Motor neuron (in vitro differentiated cells): ENCODE results near the gene DAPK2. TPM values are rescaled to one million over a fixed set of nuclear protein-coding genes. Genes with fewer than 3 reads are reported as not detected.

Experiments
- ATAC-seq, 8 experiments: fragments of 200-7000 bp; cut with Tn5 transposase; replicated peaks in 6 of 8; 2 replicates each; pipeline ENCODE4 v1.8.0; 2021; ENCODE audit warnings: mild to moderate bottlenecking in 8 of 8, moderate library complexity in 8 of 8
- H3K27ac ChIP-seq, 2 donors: fragments of 250-450 bp; sonication (Bioruptor Pico); 2 replicates each; pipeline ENCODE4 v1.9.0; 2021; ENCODE audit warnings: antibody characterized with exemption in 2 of 2, mild to moderate bottlenecking in 2 of 2, moderate library complexity in 1 of 2
- H3K4me1 ChIP-seq, 2 donors: fragments of 250-450 bp; sonication (Bioruptor Pico); replicated peaks in 1 of 2; 2 replicates each; pipeline ENCODE4 v1.6.1; 2021; ENCODE audit warnings: antibody characterized with exemption in 2 of 2, mild to moderate bottlenecking in 2 of 2, moderate library complexity in 1 of 2
- H3K4me3 ChIP-seq, 5 donors: fragments of 250-450 bp; sonication (Bioruptor Pico); 2 replicates each; pipeline ENCODE4 v1.9.0; 2021; ENCODE audit warnings: antibody characterized with exemption in 5 of 5, mild to moderate bottlenecking in 5 of 5, moderate library complexity in 4 of 5
- WGBS, 10 experiments: fragments of 450-650 bp; shearing (Covaris generic); methylation state at CpG; one replicate each; pipeline ENCODE4 v1.0.0; 2022; 5-methylcytosine and 5-hydroxymethylcytosine counted together
- in situ Hi-C, 9 experiments: fragments of 400-800 bp; cut with MboI; loops; one replicate each; pipeline ENCODE4 v1.15.0; 2021; ENCODE audit warnings: low sequenced_read_pairs in 9 of 9, low pct_unique_long_range_greater_than_20kb in 2 of 9; ENCODE audit not compliant: unreplicated experiment in 9 of 9
- total RNA-seq, 8 experiments: library from RNA; unstranded; fragments of 300-600 nt; gene quantifications; 2 replicates each; pipeline versions ENCODE4 v1.2.3 to v1.2.4, GENCODE V29; 2022

DAPK2 gene
- total RNA-seq, 8 experiments from 2014 or later, result 0.22 to 20.8 (median 1.5) TPM

- in situ Hi-C loops, result loop anchor here in 3 of 9 experiments (25.0 kb wide), 1 partner anchor 131 kb away; no protein-coding TSS in a partner anchor
- Histone ChIP-seq H3K4me3 (no peak overlapping the region), H3K27ac (no peak overlapping the region), H3K4me1 (peaks cover 16 to 22% of the 10 kb centered on the region in 2 donors)
- peak in 2 of 8 experiments; percentile 31 to 43 for ATAC-seq
- WGBS, 10 experiments, result 62 to 100% (median 85%) methylated on average over 1 to 9 of the region's 11 CpGs; no CpG with 5 or more reads in 2 of the 10 experiments
Observed at GRCh38 chr15:63892794-63893441, 153.4 kb downstream of the DAPK2 start.

GRCh38 chr15:63891768-63892133 lies 154.5 kb downstream of the DAPK2 start:
- WGBS, 10 experiments, result 0 to 76% (median 58%) methylated on average over 1 to 3 of the region's 3 CpGs; no CpG with 5 or more reads in 4 of the 10 experiments

GRCh38 chr15:63891079-63891767 lies 155.1 kb downstream of the DAPK2 start:
- Histone ChIP-seq H3K27ac (no peak overlapping the region), H3K4me1 (peaks cover 7 to 12% of the 10 kb centered on the region in 2 donors), H3K4me3 (no peak overlapping the region)
- in situ Hi-C loops, result loop anchor here in 3 of 9 experiments (25.0 kb wide), 1 partner anchor 129 kb away; no protein-coding TSS in a partner anchor
- 0 to 63% (median 40%) methylated on average over 1 to 6 of the region's 8 CpGs; no CpG with 5 or more reads in 2 of the 10 experiments for WGBS, 10 experiments
- peak in 5 of 8 experiments; percentile 53 to 96 (median 95) for ATAC-seq

More at GRCh38 chr15:63891768-63892133, 154.5 kb downstream of the DAPK2 start:
- no peak overlapping the region for H3K4me3 ChIP-seq
- no peak overlapping the region for H3K27ac ChIP-seq
- ATAC-seq, result peak in 4 of 8 experiments; percentile 47 to 84 (median 78)
- in situ Hi-C loops, result loop anchor here in 3 of 9 experiments (25.0 kb wide), 1 partner anchor 129 kb away; no protein-coding TSS in a partner anchor
- H3K4me1 ChIP-seq, result peaks cover 12 to 18% of the 10 kb centered on the region in 2 donors

DNA sequence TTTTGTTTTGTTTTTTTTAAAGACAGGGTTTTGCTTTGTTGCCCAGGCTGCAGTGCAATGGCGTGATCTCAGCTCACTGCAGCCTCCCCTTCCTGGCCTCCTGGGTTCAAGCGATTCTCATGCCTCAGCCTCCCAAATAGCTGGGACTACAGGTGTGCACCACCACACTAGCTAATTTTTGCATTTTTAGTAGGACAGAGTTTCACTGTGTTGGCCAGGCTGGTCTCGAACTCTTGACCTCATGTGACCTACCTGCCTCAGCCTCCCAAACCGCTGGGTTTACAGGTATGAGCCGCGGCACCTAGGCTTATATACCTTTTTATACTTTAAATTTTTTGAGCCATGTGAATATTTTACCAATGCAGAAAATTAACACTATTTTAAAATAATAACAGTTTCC lies 155.7 kb downstream of the DAPK2 start:
- WGBS, 10 experiments, result 54 to 96% (median 86%) methylated on average over 2 to 6 of the region's 6 CpGs; no CpG with 5 or more reads in 1 of the 10 experiments
- Histone ChIP-seq H3K27ac (no peak overlapping the region), H3K4me3 (no peak overlapping the region), H3K4me1 (peaks cover 7 to 11% of the 10 kb centered on the region in 2 donors)
- no peak for ATAC-seq
- in situ Hi-C loops, result loop anchor here in 3 of 9 experiments (25.0 kb wide), 1 partner anchor 128 kb away; no protein-coding TSS in a partner anchor

GRCh38 chr15:63889831-63890230 lies 156.5 kb downstream of the DAPK2 start:
- ATAC-seq, result no peak
- 40 to 94% (median 67%) methylated on average over 1 to 4 of the region's 5 CpGs; no CpG with 5 or more reads in 5 of the 10 experiments for WGBS, 10 experiments
- Histone ChIP-seq H3K27ac (no peak overlapping the region), H3K4me3 (no peak overlapping the region), H3K4me1 (peaks cover 7 to 11% of the 10 kb centered on the region in 2 donors)
- in situ Hi-C loops, result loop anchor here in 3 of 9 experiments (25.0 kb wide), 1 partner anchor 128 kb away; no protein-coding TSS in a partner anchor

DNA sequence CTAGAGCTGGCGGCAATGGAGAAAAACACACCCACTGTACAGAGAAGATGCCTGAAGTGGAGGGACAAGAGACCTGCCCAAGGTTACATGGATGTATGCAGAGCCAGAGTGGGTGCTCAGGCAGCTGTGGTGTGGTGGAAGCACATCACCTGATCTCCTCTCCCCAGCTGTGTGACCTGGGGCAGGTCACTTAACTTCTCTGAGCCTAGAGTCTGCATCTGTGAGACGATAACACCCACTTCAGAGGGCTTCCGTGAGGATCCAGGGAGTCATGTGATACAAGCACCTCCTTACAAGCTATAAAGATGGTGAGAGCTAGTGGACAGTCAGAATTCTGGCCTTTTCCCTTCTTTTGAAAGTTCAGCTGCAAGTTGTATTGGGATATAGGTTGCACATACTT lies 157.5 kb downstream of the DAPK2 start:
- in situ Hi-C loops, result loop anchor here in 3 of 9 experiments (25.0 kb wide), 1 partner anchor 127 kb away; no protein-coding TSS in a partner anchor
- Histone ChIP-seq H3K27ac (no peak overlapping the region), H3K4me1 (peaks cover 7 to 11% of the 10 kb centered on the region in 2 donors), H3K4me3 (no peak overlapping the region)
- no peak for ATAC-seq
- WGBS, 10 experiments, result 50 to 100% (median 77%) methylated on average over 1 to 2 of the region's 3 CpGs; no CpG with 5 or more reads in 5 of the 10 experiments

GRCh38 chr15:63888146-63888545 lies 158.1 kb downstream of the DAPK2 start:
- 0 to 100% (median 75%) methylated on average over 1 of the region's 1 CpG; no CpG with 5 or more reads in 2 of the 10 experiments for WGBS, 10 experiments
- in situ Hi-C loops, result loop anchor here in 3 of 9 experiments (25.0 kb wide), 1 partner anchor 126 kb away; no protein-coding TSS in a partner anchor
- Histone ChIP-seq H3K4me3 (no peak overlapping the region), H3K27ac (no peak overlapping the region), H3K4me1 (peaks cover 7 to 11% of the 10 kb centered on the region in 2 donors)
- no peak for ATAC-seq

DNA sequence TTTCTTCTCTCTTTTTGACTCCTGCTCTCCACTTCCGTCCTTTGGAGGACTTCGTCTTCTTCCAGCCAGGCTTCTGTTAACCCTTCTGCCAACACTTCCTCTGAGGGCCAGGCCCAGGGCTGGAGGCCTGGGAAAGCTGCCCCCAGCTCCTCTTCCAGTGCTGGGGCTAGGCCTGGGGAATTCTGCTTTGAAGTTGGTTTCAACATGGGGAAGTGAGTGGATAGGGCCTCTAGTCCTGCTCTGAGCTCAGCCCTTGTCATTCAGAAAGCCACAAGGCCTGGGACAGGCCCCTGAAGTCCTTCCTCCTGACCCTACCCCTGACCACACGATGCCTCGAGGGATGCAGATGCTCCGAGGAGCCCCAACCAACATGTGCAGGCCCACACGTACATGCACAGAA lies 158.7 kb downstream of the DAPK2 start:
- Histone ChIP-seq H3K4me1 (peaks cover 7 to 11% of the 10 kb centered on the region in 2 donors), H3K27ac (no peak overlapping the region), H3K4me3 (no peak overlapping the region)
- in situ Hi-C loops, result loop anchor here in 3 of 9 experiments (25.0 kb wide), 1 partner anchor 125 kb away; no protein-coding TSS in a partner anchor
- WGBS, 10 experiments, result 20 to 91% (median 82%) methylated on average over 1 to 5 of the region's 6 CpGs; no CpG with 5 or more reads in 2 of the 10 experiments
- no peak for ATAC-seq

GRCh38 chr15:63884953-63885352 lies 161.3 kb downstream of the DAPK2 start:
- no peaks in the 10 kb centered on the region for H3K4me1 ChIP-seq
- H3K27ac ChIP-seq, result no peak overlapping the region
- ATAC-seq, result no peak
- no peak overlapping the region for H3K4me3 ChIP-seq
- WGBS, 10 experiments, result 50 to 100% (median 80%) methylated on average over 1 of the region's 7 CpGs; no CpG with 5 or more reads in 5 of the 10 experiments
- in situ Hi-C loops, result loop anchor here in 3 of 9 experiments (25.0 kb wide), 1 partner anchor 123 kb away; no protein-coding TSS in a partner anchor

GRCh38 chr15:63881431-63881830 lies 164.9 kb downstream of the DAPK2 start:
- WGBS, 10 experiments, result 40 to 100% (median 78%) methylated on average over 1 to 5 of the region's 6 CpGs; no CpG with 5 or more reads in 2 of the 10 experiments
- H3K4me3 ChIP-seq, result no peak overlapping the region
- in situ Hi-C loops, result loop anchor here in 3 of 9 experiments (25.0 kb wide), 1 partner anchor 119 kb away; no protein-coding TSS in a partner anchor
- peaks cover 0 to 4% of the 10 kb centered on the region in 2 donors for H3K4me1 ChIP-seq
- no peak overlapping the region for H3K27ac ChIP-seq
- ATAC-seq, result no peak

GRCh38 chr15:63880744-63881143 lies 165.5 kb downstream of the DAPK2 start:
- no peak overlapping the region for H3K27ac ChIP-seq
- ATAC-seq, result no peak
- H3K4me3 ChIP-seq, result no peak overlapping the region
- in situ Hi-C loops, result loop anchor here in 3 of 9 experiments (25.0 kb wide), 1 partner anchor 118 kb away; no protein-coding TSS in a partner anchor
- H3K4me1 ChIP-seq, result peaks cover 0 to 4% of the 10 kb centered on the region in 2 donors
- 0 to 100% (median 86%) methylated on average over 1 to 5 of the region's 5 CpGs for WGBS, 10 experiments

DNA sequence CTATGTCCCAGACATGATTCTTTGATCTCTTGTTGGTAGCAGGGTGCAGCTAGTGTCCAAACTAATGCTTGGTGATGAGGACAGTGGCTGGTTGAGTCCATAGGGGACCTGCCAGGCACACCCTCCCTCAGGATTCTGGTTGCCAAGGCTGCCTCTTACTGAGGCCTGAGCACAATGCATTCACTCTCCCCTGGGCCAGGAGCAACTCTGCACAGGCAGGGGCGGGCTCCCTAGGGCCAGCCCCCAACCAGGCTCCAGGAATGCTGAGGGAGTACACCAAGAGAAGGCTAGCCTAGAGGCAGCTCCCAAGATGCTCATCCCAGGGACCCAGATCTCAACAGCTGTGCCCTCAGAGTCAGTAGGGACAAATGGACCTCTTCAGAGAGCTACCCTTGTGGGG lies 166.3 kb downstream of the DAPK2 start:
- 20 to 83% methylated on average over 1 of the region's 1 CpG; no CpG with 5 or more reads in 8 of the 10 experiments for WGBS, 10 experiments
- peaks cover 0 to 4% of the 10 kb centered on the region in 2 donors for H3K4me1 ChIP-seq
- in situ Hi-C loops, result loop anchor here in 3 of 9 experiments (25.0 kb wide), 1 partner anchor 118 kb away; no protein-coding TSS in a partner anchor
- H3K27ac ChIP-seq, result no peak overlapping the region
- ATAC-seq, result peak in 1 of 8 experiments; percentile 54
- H3K4me3 ChIP-seq, result no peak overlapping the region
